GM10266 (cell line): ENCODE data around the gene BEND7.

Source experiments
- DNase-seq: peaks from one replicate; pipeline ENCODE4 v3.0.0; 2012; ENCODE audit errors: extremely low spot score
- CTCF ChIP-seq: IDR thresholded peaks from 2 replicates; pipeline ENCODE4 v1.5.1; 2012; ENCODE audit warnings: mild to moderate bottlenecking, low read depth; ENCODE audit not compliant: control insufficient read depth, insufficient read depth; ENCODE audit errors: missing control alignments

Gene BEND7

GRCh38 chr10:13457958-13458686 lies 70.7 kb downstream of the BEND7 start:
- TF ChIP-seq CTCF = no peak

GRCh38 chr10:13453896-13454295 lies 74.9 kb downstream of the BEND7 start:
- peak; percentile 25 for DNase-seq
- TF ChIP-seq CTCF = no peak

More at GRCh38 chr10:13457958-13458686, 70.7 kb downstream of the BEND7 start:
- no peak for DNase-seq

- no peak for TF ChIP-seq CTCF
- no peak for DNase-seq
Measured at GRCh38 chr10:13450069-13450468, 78.7 kb downstream of the BEND7 start.

- DNase-seq = no peak
Measured at GRCh38 chr10:13449296-13449695, 79.5 kb downstream of the BEND7 start.

GRCh38 chr10:13448216-13448615 lies 80.6 kb downstream of the BEND7 start:
- no peak for TF ChIP-seq CTCF
- no peak for DNase-seq

More at GRCh38 chr10:13449296-13449695, 79.5 kb downstream of the BEND7 start:
- TF ChIP-seq CTCF = no peak

- DNase-seq = no peak
- TF ChIP-seq CTCF = no peak
Measured at GRCh38 chr10:13445656-13446400, 83.0 kb downstream of the BEND7 start.

- no peak for TF ChIP-seq CTCF
- no peak for DNase-seq
Measured at GRCh38 chr10:13441476-13441875, 87.3 kb downstream of the BEND7 start.
